Stomach (tissue), 4 donors: ENCODE measurements around the gene KDM2B.

ENCODE experiments used
- CTCF ChIP-seq, 7 experiments: fragments of 450-650 bp in 4 of 7; fragments of 200-600 bp in 3 of 7; sonication (generic) in 3 of 7; IDR thresholded peaks; one replicate each; pipeline ENCODE4 v1.5.1; 2016 to 2019; ENCODE audit warnings: antibody characterized with exemption in 7 of 7, control low read depth in 2 of 7, mild to moderate bottlenecking in 1 of 7
- EP300 ChIP-seq: sonication (generic); formaldehyde crosslinking; IDR thresholded peaks from one replicate; pipeline ENCODE4 v1.6.1; 2017; ENCODE audit warnings: antibody characterized with exemption
- POLR2A ChIP-seq, 4 donors: fragments of 450-650 bp; IDR thresholded peaks; one replicate each; pipeline ENCODE4 v1.6.1; 2016; ENCODE audit warnings: antibody characterized with exemption in 4 of 4, control low read depth in 2 of 4, mild to moderate bottlenecking in 1 of 4, moderate library complexity in 1 of 4
- POLR2AphosphoS5 ChIP-seq, 3 donors: sonication (generic); formaldehyde crosslinking; IDR thresholded peaks; one replicate each; pipeline ENCODE4 v1.6.1; 2016; ENCODE audit warnings: antibody characterized with exemption in 3 of 3

- no peak for TF ChIP-seq CTCF (IDR thresholded peaks at IDR 0.05)
- no peak for TF ChIP-seq POLR2AphosphoS5 (IDR thresholded peaks at IDR 0.05)
- TF ChIP-seq EP300 = no peak
- no peak for TF ChIP-seq POLR2A (IDR thresholded peaks at IDR 0.05)
Measured at GRCh38 chr12:121539908-121540307, 40.9 kb downstream of the KDM2B start.
